ENCODE results near the gene TAMALIN. TPM values are rescaled to one million over a fixed set of nuclear protein-coding genes. Genes with fewer than 3 reads are reported as not detected.

TAMALIN gene
- total and polyA plus RNA-seq, 9 donors = 16.8 to 84.1 (median 32.2) TPM

DNA sequence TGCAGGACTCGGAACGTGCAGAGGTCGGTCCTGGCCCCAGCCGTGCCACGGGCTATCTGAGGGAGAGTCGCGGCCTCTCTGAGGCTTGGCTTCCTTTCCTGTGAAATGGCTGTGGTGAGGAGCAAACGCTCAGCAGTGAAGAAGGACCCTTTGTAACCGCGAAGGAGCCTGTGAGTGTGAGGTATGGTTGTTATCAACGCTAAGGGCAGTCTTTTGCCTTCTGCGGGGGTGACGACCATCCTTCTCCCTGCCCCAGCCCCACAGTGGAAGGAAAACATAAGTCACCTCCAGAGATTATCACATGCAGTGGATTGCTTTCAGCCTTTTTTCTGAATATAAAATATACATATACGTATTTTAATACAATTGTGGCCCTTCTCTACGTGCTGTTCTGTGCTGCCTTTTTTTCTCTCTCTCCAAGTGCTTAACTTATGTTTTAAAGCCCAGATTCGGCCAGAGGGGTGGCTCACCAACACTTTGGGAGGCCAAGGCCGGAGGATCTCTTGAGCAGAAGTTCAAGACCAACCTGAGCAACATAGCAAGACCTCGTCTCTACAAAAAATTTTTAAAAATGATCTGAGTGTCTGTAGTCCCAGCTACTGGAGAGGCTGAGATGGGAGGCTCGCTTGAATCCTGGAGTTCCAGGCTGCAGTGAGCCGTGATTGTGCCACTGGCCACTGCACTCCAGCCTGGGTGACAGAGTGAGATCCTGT lies 17.4 kb downstream of the TAMALIN start:
- H3K9me3 ChIP-seq = no peaks in the 10 kb centered on the region
- intact Hi-C loops (cut with DNase I) = loop anchor here (2.0 kb wide), 3 partner anchors 19 to 59 kb away; no protein-coding TSS in a partner anchor
- H3K36me3 ChIP-seq = no peaks in the 10 kb centered on the region
- peak overlapping the region in 1 of 2 donors; percentile 9 for H3K27ac ChIP-seq
- WGBS, 3 donors = 26 to 27% (median 26%) methylated on average over 20 of the region's 20 CpGs
- peak overlapping the region; percentile 34 for H3K4me3 ChIP-seq
- no peak for DNase-seq
- peaks cover 8% of the 10 kb centered on the region for H3K4me1 ChIP-seq (ENCODE audit: insufficient read depth)
- no peaks in the 10 kb centered on the region for H3K27me3 ChIP-seq
- no peak for TF ChIP-seq EP300 (IDR thresholded peaks at IDR 0.05)
- TF ChIP-seq, protein P1, sequence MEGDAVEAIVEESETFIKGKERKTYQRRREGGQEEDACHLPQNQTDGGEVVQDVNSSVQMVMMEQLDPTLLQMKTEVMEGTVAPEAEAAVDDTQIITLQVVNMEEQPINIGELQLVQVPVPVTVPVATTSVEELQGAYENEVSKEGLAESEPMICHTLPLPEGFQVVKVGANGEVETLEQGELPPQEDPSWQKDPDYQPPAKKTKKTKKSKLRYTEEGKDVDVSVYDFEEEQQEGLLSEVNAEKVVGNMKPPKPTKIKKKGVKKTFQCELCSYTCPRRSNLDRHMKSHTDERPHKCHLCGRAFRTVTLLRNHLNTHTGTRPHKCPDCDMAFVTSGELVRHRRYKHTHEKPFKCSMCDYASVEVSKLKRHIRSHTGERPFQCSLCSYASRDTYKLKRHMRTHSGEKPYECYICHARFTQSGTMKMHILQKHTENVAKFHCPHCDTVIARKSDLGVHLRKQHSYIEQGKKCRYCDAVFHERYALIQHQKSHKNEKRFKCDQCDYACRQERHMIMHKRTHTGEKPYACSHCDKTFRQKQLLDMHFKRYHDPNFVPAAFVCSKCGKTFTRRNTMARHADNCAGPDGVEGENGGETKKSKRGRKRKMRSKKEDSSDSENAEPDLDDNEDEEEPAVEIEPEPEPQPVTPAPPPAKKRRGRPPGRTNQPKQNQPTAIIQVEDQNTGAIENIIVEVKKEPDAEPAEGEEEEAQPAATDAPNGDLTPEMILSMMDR (IDR thresholded peaks at IDR 0.05) = peak in 2 of 3 donors; percentile 5 to 51

DNA sequence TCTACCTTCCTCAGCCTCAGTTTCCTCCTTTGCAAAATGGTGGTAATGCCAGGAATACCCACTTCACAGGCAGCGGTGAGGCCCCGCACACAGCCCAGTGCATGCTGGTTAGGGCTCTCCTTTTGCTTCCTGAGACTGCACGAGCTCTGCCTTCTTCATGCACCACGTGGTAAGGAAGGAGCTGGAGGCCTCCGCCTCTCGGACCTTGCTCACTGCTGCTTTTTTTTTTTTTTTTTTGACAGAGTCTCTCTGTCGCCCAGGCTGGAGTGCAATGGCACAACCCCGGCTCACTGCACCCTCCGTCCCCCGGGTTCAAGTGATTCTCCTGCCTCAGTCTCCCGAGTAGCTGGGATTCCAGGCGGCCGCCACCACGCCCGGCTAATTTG lies 18.1 kb downstream of the TAMALIN start:
- Histone ChIP-seq H3K4me1 (ENCODE audit: insufficient read depth) (peaks cover 8% of the 10 kb centered on the region), H3K9me3 (no peaks in the 10 kb centered on the region), H3K4me3 (no peak overlapping the region), H3K27me3 (no peaks in the 10 kb centered on the region), H3K27ac (peak overlapping the region in 1 of 2 donors; percentile 35), H3K36me3 (no peaks in the 10 kb centered on the region)
- TF ChIP-seq EP300 (IDR thresholded peaks at IDR 0.05) (no peak), POLR2A (IDR thresholded peaks at IDR 0.05) (no peak)
- TF ChIP-seq, protein P1 (IDR thresholded peaks at IDR 0.05) = no peak
- WGBS, 3 donors = 65 to 73% (median 71%) methylated on average over 15 of the region's 15 CpGs
- peak in 1 of 5 donors; percentile 37 for DNase-seq
- intact Hi-C loops (cut with DNase I) = loop anchor here (1.0 to 5.0 kb wide), 4 partner anchors 20 to 58 kb away; partner anchors contain the start of gene ATG101 (in 1 of the 4)

DNA sequence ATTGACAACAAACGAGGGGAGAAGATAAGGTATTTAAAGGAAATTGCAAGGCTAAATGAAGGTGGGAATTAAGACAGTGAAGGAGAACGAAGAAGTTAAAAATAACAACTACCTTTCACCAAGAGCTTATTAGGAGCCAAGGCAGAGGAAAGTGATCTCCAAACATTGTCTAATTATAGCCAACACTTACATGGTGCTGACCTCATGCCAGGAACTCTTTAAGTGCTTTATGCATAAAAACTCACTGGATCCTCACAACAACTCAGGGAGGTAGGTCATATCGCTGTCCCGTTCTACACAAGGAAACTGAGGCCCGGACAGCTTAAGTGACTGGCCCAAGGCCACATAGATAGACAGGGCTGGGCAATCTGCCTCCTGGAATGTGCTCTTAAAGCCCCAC lies 19.5 kb downstream of the TAMALIN start:
- Histone ChIP-seq H3K27ac (no peak overlapping the region), H3K36me3 (no peaks in the 10 kb centered on the region), H3K4me1 (ENCODE audit: insufficient read depth) (peaks cover 8% of the 10 kb centered on the region), H3K9me3 (no peaks in the 10 kb centered on the region), H3K27me3 (no peaks in the 10 kb centered on the region), H3K4me3 (no peak overlapping the region)
- no peak for DNase-seq
- WGBS, 3 donors = 8 to 36% (median 13%) methylated on average over 5 of the region's 5 CpGs
- no peak for TF ChIP-seq EP300 (IDR thresholded peaks at IDR 0.05)
- TF ChIP-seq, protein P1 (IDR thresholded peaks at IDR 0.05) = no peak
- TF ChIP-seq POLR2A (IDR thresholded peaks at IDR 0.05) = no peak
- intact Hi-C loops (cut with DNase I) = loop anchor here in 1 of 4 donors (5.0 kb wide), 1 partner anchor 41 kb away; the partner anchor contains the start of gene ATG101

- WGBS, 3 donors = 69 to 76% (median 74%) methylated on average over 9 to 12 of the region's 12 CpGs
- intact Hi-C loops (cut with DNase I) = loop anchor here in 1 of 4 donors (5.0 kb wide), 1 partner anchor 40 kb away; the partner anchor contains the start of gene ATG101
- H3K27ac ChIP-seq = no peak overlapping the region
- H3K4me3 ChIP-seq = no peak overlapping the region
- peaks cover 8% of the 10 kb centered on the region for H3K4me1 ChIP-seq (ENCODE audit: insufficient read depth)
- no peaks in the 10 kb centered on the region for H3K27me3 ChIP-seq
- H3K36me3 ChIP-seq = no peaks in the 10 kb centered on the region
- TF ChIP-seq POLR2A (IDR thresholded peaks at IDR 0.05) (no peak), EP300 (IDR thresholded peaks at IDR 0.05) (no peak)
- TF ChIP-seq, protein P1 (IDR thresholded peaks at IDR 0.05) = no peak
- H3K9me3 ChIP-seq = no peaks in the 10 kb centered on the region
- DNase-seq = peak in 1 of 5 donors; percentile 39
Observed at GRCh38 chr12:52027085-52027843, 20.5 kb downstream of the TAMALIN start.

Measured in ovary (tissue), 9 donors.